LNCAP (cell line): Measurements from ENCODE around the gene HNRNPA2B1.

ENCODE experiments used
- TF ChIP-seq, protein P1 (sequence below): fragments of 450-650 bp; IDR thresholded peaks from 2 replicates; pipeline ENCODE4 v1.5.1; 2017; ENCODE audit warnings: mild to moderate bottlenecking

Gene HNRNPA2B1

DNA sequence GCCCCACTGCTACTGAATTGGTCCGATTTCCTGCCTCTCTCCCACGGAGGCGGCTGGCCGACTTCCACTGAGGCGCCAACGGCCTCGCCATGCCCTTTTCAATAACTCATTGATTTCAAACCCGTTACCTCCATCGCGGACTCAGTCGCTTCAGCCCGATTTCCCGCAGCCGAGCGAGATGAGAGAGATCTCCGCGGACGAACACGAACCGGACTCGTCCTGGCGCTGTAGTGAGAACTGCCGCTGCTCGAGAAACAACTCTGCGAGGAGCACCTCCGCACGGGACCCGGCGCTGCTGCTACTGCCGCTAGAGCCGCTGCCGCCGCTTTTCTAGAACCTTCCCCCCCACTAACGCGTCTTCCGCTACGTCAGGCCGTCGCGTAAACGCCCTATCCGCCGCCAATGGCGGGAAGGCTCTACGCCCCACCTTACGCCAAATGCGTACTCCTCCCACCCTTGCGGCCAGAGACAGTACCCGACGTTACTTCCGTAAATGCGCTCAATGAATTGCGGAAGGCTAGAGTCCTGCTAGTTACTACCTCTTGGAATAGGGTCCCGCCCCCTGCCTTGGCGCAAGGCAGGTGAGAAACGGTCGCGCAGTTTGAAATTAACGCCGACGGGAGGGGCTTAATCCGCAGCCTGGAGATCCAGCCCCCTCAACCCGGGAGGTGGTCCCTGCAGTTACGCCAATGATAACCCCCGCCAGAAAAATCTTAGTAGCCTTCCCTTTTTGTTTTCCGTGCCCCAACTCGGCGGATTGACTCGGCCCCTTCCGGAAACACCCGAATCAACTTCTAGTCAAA, at the start of gene HNRNPA2B1:
HNRNPA2B1 (minus strand) TSS at position 303 of the 803 bp plus-strand sequence; CDS start at position 134, 169 bp downstream.
- TF ChIP-seq, protein P1, sequence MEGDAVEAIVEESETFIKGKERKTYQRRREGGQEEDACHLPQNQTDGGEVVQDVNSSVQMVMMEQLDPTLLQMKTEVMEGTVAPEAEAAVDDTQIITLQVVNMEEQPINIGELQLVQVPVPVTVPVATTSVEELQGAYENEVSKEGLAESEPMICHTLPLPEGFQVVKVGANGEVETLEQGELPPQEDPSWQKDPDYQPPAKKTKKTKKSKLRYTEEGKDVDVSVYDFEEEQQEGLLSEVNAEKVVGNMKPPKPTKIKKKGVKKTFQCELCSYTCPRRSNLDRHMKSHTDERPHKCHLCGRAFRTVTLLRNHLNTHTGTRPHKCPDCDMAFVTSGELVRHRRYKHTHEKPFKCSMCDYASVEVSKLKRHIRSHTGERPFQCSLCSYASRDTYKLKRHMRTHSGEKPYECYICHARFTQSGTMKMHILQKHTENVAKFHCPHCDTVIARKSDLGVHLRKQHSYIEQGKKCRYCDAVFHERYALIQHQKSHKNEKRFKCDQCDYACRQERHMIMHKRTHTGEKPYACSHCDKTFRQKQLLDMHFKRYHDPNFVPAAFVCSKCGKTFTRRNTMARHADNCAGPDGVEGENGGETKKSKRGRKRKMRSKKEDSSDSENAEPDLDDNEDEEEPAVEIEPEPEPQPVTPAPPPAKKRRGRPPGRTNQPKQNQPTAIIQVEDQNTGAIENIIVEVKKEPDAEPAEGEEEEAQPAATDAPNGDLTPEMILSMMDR = no peak

- TF ChIP-seq, protein P1 = no peak
These were observed 49.7 kb upstream of the HNRNPA2B1 start for GRCh38 chr7:26250239-26250638.

- TF ChIP-seq, protein P1 = no peak
These were observed 44.6 kb upstream of the HNRNPA2B1 start for GRCh38 chr7:26245150-26245549.

DNA sequence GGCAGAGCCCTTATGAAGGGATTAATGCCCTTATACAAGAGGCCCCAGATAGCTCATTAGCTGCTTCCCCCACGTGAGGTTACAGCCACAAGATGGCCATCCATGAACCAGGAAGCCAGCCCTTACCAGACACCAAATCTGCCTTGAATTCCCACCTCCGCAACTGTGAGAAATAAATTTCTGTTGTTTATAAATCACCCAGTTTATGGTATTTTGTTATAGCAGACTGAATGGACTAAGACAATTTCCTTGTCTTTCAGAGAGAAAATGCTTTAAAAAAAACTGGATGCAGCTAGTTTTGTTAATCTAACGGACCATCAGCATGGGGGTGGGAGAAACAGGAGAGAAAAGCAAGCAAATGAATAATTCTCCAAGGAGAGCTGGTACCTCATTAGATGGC, 37.5 kb upstream of the HNRNPA2B1 start:
- TF ChIP-seq, protein P1 = no peak

DNA sequence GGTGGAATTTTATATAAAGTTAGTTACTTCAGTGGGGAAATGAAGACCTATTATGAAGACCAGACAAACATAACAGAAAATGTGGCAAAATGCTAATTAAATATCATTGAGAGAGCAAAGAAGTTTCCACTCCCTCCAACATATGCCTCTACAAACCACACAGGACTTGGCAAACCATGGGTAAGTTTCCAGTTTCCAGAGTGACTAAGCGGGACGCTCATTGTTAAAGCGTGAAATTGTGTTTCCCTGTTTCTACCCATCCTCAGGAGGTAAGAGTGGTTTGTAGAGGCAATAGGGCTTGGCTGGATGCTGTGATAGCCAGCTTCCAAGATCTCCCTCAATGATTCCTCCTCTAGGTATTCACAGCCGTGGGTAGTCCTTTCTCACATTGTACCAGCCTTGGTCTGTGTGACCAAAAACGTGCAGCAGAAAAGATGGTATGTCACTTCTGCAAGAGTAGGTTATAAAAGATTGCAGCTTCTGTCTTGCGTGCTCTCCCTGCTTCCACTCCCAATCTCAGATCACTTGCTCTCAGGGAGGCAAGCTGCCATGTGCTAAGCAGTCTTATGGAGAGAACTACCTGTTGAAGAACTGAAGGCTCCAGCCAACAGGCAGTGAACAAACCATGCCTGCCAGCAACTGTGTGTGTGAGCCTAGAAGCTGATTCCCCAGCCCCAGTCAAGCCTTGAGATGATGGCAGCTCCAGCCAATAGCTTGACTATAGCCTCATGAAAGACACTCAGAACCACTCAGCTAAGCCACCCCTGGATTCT, 36.7 kb upstream of the HNRNPA2B1 start:
- TF ChIP-seq, protein P1 = no peak

- TF ChIP-seq, protein P1 = no peak
These were observed 33.5 kb upstream of the HNRNPA2B1 start for GRCh38 chr7:26233902-26234511.

DNA sequence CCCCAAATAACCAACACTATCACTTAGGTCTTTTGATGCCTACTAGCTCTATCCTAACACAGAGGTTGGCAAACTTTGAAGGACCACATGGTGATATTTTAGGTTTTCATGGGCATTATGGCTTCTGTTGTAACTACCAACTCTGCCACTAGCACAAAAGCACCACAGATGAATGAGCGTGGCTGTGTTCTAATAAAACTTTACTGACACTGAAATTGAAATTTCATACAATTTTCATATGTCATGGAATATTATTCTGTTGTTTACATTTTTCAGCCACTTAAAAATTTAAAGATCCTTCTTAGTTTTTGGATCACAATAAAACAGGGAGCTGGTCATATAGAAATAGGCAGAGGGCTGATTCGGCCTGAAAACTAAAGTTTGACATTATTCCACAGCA, 27.4 kb upstream of the HNRNPA2B1 start:
- TF ChIP-seq, protein P1 = no peak
